Prostate gland (tissue), 2 donors: ENCODE results near the gene RGMA.

Source experiments
- POLR2A ChIP-seq: fragments of 450-650 bp; IDR thresholded peaks from one replicate; pipeline ENCODE4 v1.6.1; 2016; ENCODE audit warnings: antibody characterized with exemption, mild to moderate bottlenecking
- POLR2AphosphoS5 ChIP-seq: sonication (generic); formaldehyde crosslinking; IDR thresholded peaks from one replicate; pipeline ENCODE4 v1.6.1; 2017; ENCODE audit warnings: antibody characterized with exemption
- TF ChIP-seq, protein P1 (sequence below), 4 experiments: fragments of 200-600 bp in 2 of 4; fragments of 450-650 bp in 2 of 4; sonication (generic) in 2 of 4; IDR thresholded peaks; 1 replicate in 3 of 4; 2 replicates in 1 of 4; pipeline ENCODE4 v1.5.1; 2016 to 2019; ENCODE audit warnings: antibody characterized with exemption in 4 of 4, mild to moderate bottlenecking in 2 of 4, moderate library complexity in 2 of 4

DNA sequence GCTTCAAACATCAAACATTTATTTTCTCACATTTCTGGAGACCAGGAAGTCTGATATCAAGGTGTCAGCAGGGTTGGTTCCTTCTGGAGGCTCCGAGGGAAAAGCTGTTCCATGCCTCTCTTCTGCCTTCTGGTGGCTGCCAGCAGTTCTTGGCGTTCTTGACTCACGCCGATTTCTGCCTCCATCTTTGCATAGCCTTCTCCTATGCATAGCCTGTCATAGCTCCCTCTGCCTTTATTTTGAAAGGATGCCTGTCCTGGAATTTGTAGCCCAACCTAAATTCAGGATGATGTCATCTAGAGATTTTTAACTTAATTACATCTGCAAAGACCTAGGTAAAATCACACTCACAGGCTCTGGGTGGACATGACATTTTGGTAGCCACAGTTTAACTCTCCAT is 70.4 kb downstream of the RGMA start:
- TF ChIP-seq, protein P1, sequence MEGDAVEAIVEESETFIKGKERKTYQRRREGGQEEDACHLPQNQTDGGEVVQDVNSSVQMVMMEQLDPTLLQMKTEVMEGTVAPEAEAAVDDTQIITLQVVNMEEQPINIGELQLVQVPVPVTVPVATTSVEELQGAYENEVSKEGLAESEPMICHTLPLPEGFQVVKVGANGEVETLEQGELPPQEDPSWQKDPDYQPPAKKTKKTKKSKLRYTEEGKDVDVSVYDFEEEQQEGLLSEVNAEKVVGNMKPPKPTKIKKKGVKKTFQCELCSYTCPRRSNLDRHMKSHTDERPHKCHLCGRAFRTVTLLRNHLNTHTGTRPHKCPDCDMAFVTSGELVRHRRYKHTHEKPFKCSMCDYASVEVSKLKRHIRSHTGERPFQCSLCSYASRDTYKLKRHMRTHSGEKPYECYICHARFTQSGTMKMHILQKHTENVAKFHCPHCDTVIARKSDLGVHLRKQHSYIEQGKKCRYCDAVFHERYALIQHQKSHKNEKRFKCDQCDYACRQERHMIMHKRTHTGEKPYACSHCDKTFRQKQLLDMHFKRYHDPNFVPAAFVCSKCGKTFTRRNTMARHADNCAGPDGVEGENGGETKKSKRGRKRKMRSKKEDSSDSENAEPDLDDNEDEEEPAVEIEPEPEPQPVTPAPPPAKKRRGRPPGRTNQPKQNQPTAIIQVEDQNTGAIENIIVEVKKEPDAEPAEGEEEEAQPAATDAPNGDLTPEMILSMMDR (IDR thresholded peaks at IDR 0.05) = peak in 1 of 4 experiments; percentile 11
- no peak for TF ChIP-seq POLR2A
- no peak for TF ChIP-seq POLR2AphosphoS5
